Astrocyte of the cerebellum (primary cell): ENCODE data around the gene THSD4.

ENCODE experiments used
- DNase-seq: peaks from one replicate; pipeline ENCODE4 v3.0.0-alpha.2; 2011; ENCODE audit warnings: low read depth
- H3K4me3 ChIP-seq: 2 replicates; pipeline ENCODE4 v1.5.1; 2011; ENCODE audit warnings: mild to moderate bottlenecking, low read depth, low read length, moderate library complexity
- CTCF ChIP-seq: IDR thresholded peaks from 2 replicates; pipeline ENCODE4 v1.5.1; 2012; ENCODE audit warnings: low read length, low read depth, moderate library complexity, mild to moderate bottlenecking; ENCODE audit errors: missing control alignments
- in situ Hi-C: cut with HindIII; loops from 2 replicates; pipeline ENCODE4 v1.10.0; 2017; ENCODE audit warnings: low sequenced_read_pairs

The THSD4 gene

GRCh38 chr15:71612869-71613268 is 497.6 kb downstream of the THSD4 start:
- in situ Hi-C loops: no loop called here
- no peak for TF ChIP-seq CTCF
- DNase-seq: no peak

GRCh38 chr15:71623111-71623510 is 507.8 kb downstream of the THSD4 start:
- DNase-seq: no peak
- H3K4me3 ChIP-seq: no peak overlapping the region
- TF ChIP-seq CTCF: no peak
- in situ Hi-C loops: no loop called here

More at GRCh38 chr15:71612869-71613268, 497.6 kb downstream of the THSD4 start:
- H3K4me3 ChIP-seq: no peak overlapping the region

GRCh38 chr15:71626596-71627088 is 511.4 kb downstream of the THSD4 start:
- no peak for DNase-seq
- in situ Hi-C loops: no loop called here
- H3K4me3 ChIP-seq: no peak overlapping the region
- TF ChIP-seq CTCF: no peak

GRCh38 chr15:71627188-71627587 is 511.9 kb downstream of the THSD4 start:
- in situ Hi-C loops: no loop called here
- TF ChIP-seq CTCF: no peak
- no peak for DNase-seq
- no peak overlapping the region for H3K4me3 ChIP-seq

GRCh38 chr15:71627604-71628003 is 512.3 kb downstream of the THSD4 start:
- TF ChIP-seq CTCF: no peak
- DNase-seq: no peak
- in situ Hi-C loops: no loop called here
- no peak overlapping the region for H3K4me3 ChIP-seq

- TF ChIP-seq CTCF: no peak
- H3K4me3 ChIP-seq: no peak overlapping the region
- in situ Hi-C loops: no loop called here
- no peak for DNase-seq
These were observed 513.9 kb downstream of the THSD4 start for GRCh38 chr15:71628988-71629770.
